K562 (cell line): ENCODE results near the gene ARG1. TPM values are rescaled to one million over a fixed set of nuclear protein-coding genes. Genes with fewer than 3 reads are reported as not detected.

ENCODE experiments used
- ATAC-seq: fragments of 200-7000 bp; cut with Tn5 transposase; 3 replicates; pipeline ENCODE4 v1.9.1; 2020; ENCODE audit warnings: moderate library complexity
- BruUV-seq: library from RNA; stranded (reverse); fragments of 400-500 nt; replicated peaks from 2 replicates; lab custom pipeline; 2021; lab: Mats Ljungman, UMichigan
- CTCF ChIA-PET: fragments of 300-600 bp; formaldehyde crosslinking; extraction: SDS; loops from one replicate; lab custom pipeline; 2021; ENCODE audit warnings: low intra/inter-chr PET ratio; lab: Yijun Ruan, JAX
- POLR2A ChIA-PET: fragments of 300-600, 350-650 bp; sonication (Branson Sonifier 250); formaldehyde crosslinking; extraction: SDS; loops from one replicate; lab custom pipeline; 2021; ENCODE audit warnings: antibody characterized with exemption, inconsistent platforms; lab: Yijun Ruan, JAX
- DNase-seq, 4 experiments: peaks; one replicate each; pipeline versions ENCODE4 v3.0.0 to v3.0.0-alpha.2; 2011 to 2018; ENCODE audit warnings: low spot score in 3 of 4, mixed read lengths in 3 of 4; ENCODE audit errors: extremely low read depth in 1 of 4
- FAIRE-seq: peaks from 2 replicates; lab custom pipeline; 2011; peaks lifted over from hg19 to GRCh38; lab: Jason Lieb, UNC
- H2AFZ ChIP-seq: 2 replicates; pipeline ENCODE4 v1.6.0; 2011; ENCODE audit warnings: low read depth, low read length, control low read depth, inconsistent platforms
- H3K27ac ChIP-seq: fragments of 200-600 bp; 3 replicates; pipeline ENCODE4 v1.8.0; 2011; ENCODE audit warnings: low read depth, mild to moderate bottlenecking, control low read depth, inconsistent platforms, low read length, moderate library complexity, mixed read lengths; ENCODE audit errors: extremely low read depth
- H3K27me3 ChIP-seq, 2 experiments: fragments of 300-600 bp in 1 of 2; 2 replicates in 1 of 2; 3 replicates in 1 of 2; pipeline versions ENCODE4 v1.6.0 to v1.8.0; 2011; ENCODE audit warnings: inconsistent platforms in 2 of 2, low read length in 2 of 2, mild to moderate bottlenecking in 1 of 2, mixed read lengths in 1 of 2, moderate library complexity in 1 of 2; ENCODE audit not compliant: control insufficient read depth in 2 of 2, insufficient read depth in 2 of 2
- H3K36me3 ChIP-seq: fragments of 300-600 bp; 3 replicates; pipeline ENCODE4 v1.8.0; 2011; ENCODE audit warnings: mild to moderate bottlenecking, low read length, inconsistent platforms; ENCODE audit not compliant: control insufficient read depth, insufficient read depth
- H3K4me1 ChIP-seq, 2 experiments: fragments of 200-600 bp in 1 of 2; replicated peaks in 1 of 2; 2 replicates in 1 of 2; 3 replicates in 1 of 2; pipeline versions ENCODE4 v1.5.1 to v1.8.0; 2011; ENCODE audit warnings: inconsistent platforms in 2 of 2, low read length in 2 of 2, mild to moderate bottlenecking in 1 of 2, mixed read lengths in 1 of 2, moderate library complexity in 1 of 2; ENCODE audit not compliant: control insufficient read depth in 2 of 2, insufficient read depth in 2 of 2
- H3K4me2 ChIP-seq: 2 replicates; pipeline ENCODE4 v1.6.1; 2011; ENCODE audit warnings: low read length, control low read depth, inconsistent platforms, mixed read lengths; ENCODE audit not compliant: insufficient read depth
- H3K4me3 ChIP-seq: fragments of 200-600 bp; sonication (generic), shearing (Covaris generic); 2 replicates; pipeline ENCODE4 v1.5.1; 2016; ENCODE audit warnings: control low read depth, inconsistent platforms
- H3K79me2 ChIP-seq: fragments of 200-600 bp; 3 replicates; pipeline ENCODE4 v1.8.0; 2011; ENCODE audit warnings: low read length, inconsistent platforms; ENCODE audit not compliant: control insufficient read depth, insufficient read depth
- H3K9ac ChIP-seq, 2 experiments: 2 replicates each; pipeline versions ENCODE4 v1.6.0 to v1.6.1; 2011; ENCODE audit warnings: low read depth in 2 of 2, low read length in 2 of 2, control low read depth in 1 of 2, inconsistent platforms in 1 of 2, mild to moderate bottlenecking in 1 of 2, mixed read lengths in 1 of 2; ENCODE audit not compliant: insufficient read depth in 1 of 2
- H3K9me1 ChIP-seq: one replicate; pipeline ENCODE4 v1.6.0; 2011; ENCODE audit warnings: inconsistent platforms, mild to moderate bottlenecking, low read length, moderate library complexity; ENCODE audit not compliant: control insufficient read depth, insufficient read depth
- H3K9me3 ChIP-seq: replicated peaks from 2 replicates; pipeline ENCODE4 v1.5.1; 2011; ENCODE audit warnings: low read depth, low read length, inconsistent platforms; ENCODE audit not compliant: control insufficient read depth, insufficient read depth
- H4K20me1 ChIP-seq: replicated peaks from 2 replicates; pipeline ENCODE4 v1.6.1; 2011; ENCODE audit warnings: low read length, inconsistent platforms, mixed read lengths; ENCODE audit not compliant: control insufficient read depth, insufficient read depth
- NR2F6 ChIP-seq: fragments of 450-650 bp; formaldehyde crosslinking; IDR thresholded peaks from 2 replicates; pipeline ENCODE4 v1.4.0; 2020; ENCODE audit warnings: mild to moderate bottlenecking
- U2AF1 ChIP-seq: fragments of 200-400 bp; formaldehyde crosslinking; optimal IDR thresholded peaks from 2 replicates; pipeline ENCODE3; 2017; ENCODE audit warnings: mild to moderate bottlenecking, low read depth, low read length, moderate library complexity
- ZBTB9 ChIP-seq: fragments of 450-650 bp; formaldehyde crosslinking; IDR thresholded peaks from 2 replicates; pipeline ENCODE4 v1.4.0; 2020; ENCODE audit warnings: mild to moderate bottlenecking, moderate library complexity
- ZNF609 ChIP-seq: sonication (generic); formaldehyde crosslinking; IDR thresholded peaks from 2 replicates; pipeline ENCODE4 v1.8.1; 2023; ENCODE audit warnings: missing genetic modification reagents, mild to moderate bottlenecking, borderline replicate concordance
- ZNF668 ChIP-seq: fragments of 250-450 bp; sonication (Bioruptor Pico); IDR thresholded peaks from 2 replicates; pipeline ENCODE4 v1.8.0; 2022; ENCODE audit warnings: mild to moderate bottlenecking, inconsistent platforms
- in situ Hi-C: fragments of 300-500 bp; cut with MboI; formaldehyde crosslinking; loops from 4 replicates; pipeline ENCODE4 v1.15.0; 2018; ENCODE audit warnings: inconsistent platforms, mixed read lengths
- intact Hi-C: fragments of 100-400 bp; cut with micrococcal nuclease; formaldehyde crosslinking; loops from 2 replicates; pipeline ENCODE4 v1.14.2; 2022
- polyA plus RNA-seq, 8 experiments: library from polyadenylated mRNA; depleted of rRNA in 4 of 8; stranded (reverse) in 5 of 8; unstranded in 3 of 8; fragments of >200 nt; fragmentation: Nextera tagmentation in 2 of 8; fragmentation: Illumina TruSeq in 1 of 8; extraction: Ambion mirVana in 2 of 8; extraction: Trizol in 1 of 8; gene quantifications; 2 replicates each; pipeline versions ENCODE4 v1.2.1 to v1.2.3, GENCODE V29; 2011 to 2014; ENCODE audit warnings: inconsistent platforms in 1 of 8, missing spikeins in 1 of 8
- total RNA-seq, 7 experiments: library from RNA; depleted of rRNA in 6 of 7; stranded (reverse); fragments of >200 nt in 6 of 7; fragmentation: Illumina TruSeq in 2 of 7; extraction: Trizol in 2 of 7; gene quantifications; 2 replicates each; pipeline versions ENCODE4 v1.2.1 to v1.2.3, GENCODE V29; 2011 to 2021; ENCODE audit warnings: low replicate concordance in 1 of 7

Gene ARG1
- total and polyA plus RNA-seq, 9 of the 15 experiments (the other 6 are each of a cell fraction or from before 2014, with no cell fraction given) = 0.03 to 0.20 (median 0.08) TPM; not detected in 3

- Histone ChIP-seq H3K4me2 (no peak overlapping the region), H3K79me2 (no peaks in the 10 kb centered on the region), H3K4me3 (no peak overlapping the region), H3K4me1 (no peaks in the 10 kb centered on the region)
- CTCF ChIA-PET = no interaction called here
- no peak for TF ChIP-seq ZNF668
- no peak for TF ChIP-seq ZNF609 (CRISPR knock-in tag)
- TF ChIP-seq NR2F6 (CRISPR knock-in tag) = no peak
- no peak for TF ChIP-seq U2AF1
- TF ChIP-seq ZBTB9 (CRISPR knock-in tag) = no peak
- TF ChIP-seq, all 486 proteins: peak for 0
- in situ Hi-C loops (no loop called here), intact Hi-C loops (loop anchor here (5.0 kb wide), 1 partner anchor 36 kb away; no protein-coding TSS in a partner anchor)
- Histone ChIP-seq H2AFZ (no peak overlapping the region), H3K9me1 (no peaks in the 10 kb centered on the region), H4K20me1 (no peaks in the 10 kb centered on the region), H3K27ac (no peak overlapping the region), H3K9me3 (no peaks in the 10 kb centered on the region), H3K27me3 (no peaks in the 10 kb centered on the region), H3K9ac (no peak overlapping the region), H3K36me3 (peaks cover 55% of the 10 kb centered on the region; the same call in 2 of the 3 replicates)
- FAIRE-seq (no peak), ATAC-seq (no peak), DNase-seq (no peak)
- POLR2A ChIA-PET = interaction anchor here (1.0 kb wide), 1 partner anchor 9 kb away, joined by 3 read pairs; no protein-coding TSS in a partner anchor
- no TSS peak for BruUV-seq
These were observed 8.5 kb downstream of the ARG1 start for GRCh38 chr6:131581523-131581922.
